NCI-H1436 (cell line): Measurements from ENCODE around the gene KCNQ1.

Source experiments
- DNase-seq: peaks from one replicate; lab custom pipeline; 2025; lab: John Stamatoyannopoulos, UW

KCNQ1 gene

GRCh38 chr11:2409611-2410468 lies 35.0 kb upstream of the KCNQ1 start:
- DNase-seq: no peak

GRCh38 chr11:2410616-2411015 lies 34.2 kb upstream of the KCNQ1 start:
- DNase-seq: no peak

GRCh38 chr11:2411446-2412305 lies 33.1 kb upstream of the KCNQ1 start:
- DNase-seq: no peak

- DNase-seq: no peak
Observed at GRCh38 chr11:2412323-2412722, 32.5 kb upstream of the KCNQ1 start.

GRCh38 chr11:2413742-2414579 lies 30.8 kb upstream of the KCNQ1 start:
- no peak for DNase-seq

GRCh38 chr11:2414616-2415015 lies 30.2 kb upstream of the KCNQ1 start:
- no peak for DNase-seq

- no peak for DNase-seq
Observed at GRCh38 chr11:2415171-2415570, 29.6 kb upstream of the KCNQ1 start.

GRCh38 chr11:2415601-2416380 lies 29.0 kb upstream of the KCNQ1 start:
- DNase-seq: no peak

GRCh38 chr11:2416765-2417164 lies 28.0 kb upstream of the KCNQ1 start:
- DNase-seq: no peak

- DNase-seq: no peak
Observed at GRCh38 chr11:2417856-2418692, 26.7 kb upstream of the KCNQ1 start.

- no peak for DNase-seq
Observed at GRCh38 chr11:2418693-2419360, 26.0 kb upstream of the KCNQ1 start.

GRCh38 chr11:2419638-2420501 lies 24.9 kb upstream of the KCNQ1 start:
- peak; percentile 58 for DNase-seq

GRCh38 chr11:2420502-2421225 lies 24.1 kb upstream of the KCNQ1 start:
- peak; percentile 56 for DNase-seq

- DNase-seq: no peak
Observed at GRCh38 chr11:2421226-2421994, 23.4 kb upstream of the KCNQ1 start.

- no peak for DNase-seq
Observed at GRCh38 chr11:2421996-2422395, 22.8 kb upstream of the KCNQ1 start.

GRCh38 chr11:2422461-2423156 lies 22.2 kb upstream of the KCNQ1 start:
- no peak for DNase-seq
